DMS 273 (cell line): ENCODE data around the gene CMIP.

Experiments
- DNase-seq: peaks from one replicate; lab custom pipeline; 2025; ENCODE audit not compliant: unreplicated experiment; lab: John Stamatoyannopoulos, UW

The CMIP gene

DNA sequence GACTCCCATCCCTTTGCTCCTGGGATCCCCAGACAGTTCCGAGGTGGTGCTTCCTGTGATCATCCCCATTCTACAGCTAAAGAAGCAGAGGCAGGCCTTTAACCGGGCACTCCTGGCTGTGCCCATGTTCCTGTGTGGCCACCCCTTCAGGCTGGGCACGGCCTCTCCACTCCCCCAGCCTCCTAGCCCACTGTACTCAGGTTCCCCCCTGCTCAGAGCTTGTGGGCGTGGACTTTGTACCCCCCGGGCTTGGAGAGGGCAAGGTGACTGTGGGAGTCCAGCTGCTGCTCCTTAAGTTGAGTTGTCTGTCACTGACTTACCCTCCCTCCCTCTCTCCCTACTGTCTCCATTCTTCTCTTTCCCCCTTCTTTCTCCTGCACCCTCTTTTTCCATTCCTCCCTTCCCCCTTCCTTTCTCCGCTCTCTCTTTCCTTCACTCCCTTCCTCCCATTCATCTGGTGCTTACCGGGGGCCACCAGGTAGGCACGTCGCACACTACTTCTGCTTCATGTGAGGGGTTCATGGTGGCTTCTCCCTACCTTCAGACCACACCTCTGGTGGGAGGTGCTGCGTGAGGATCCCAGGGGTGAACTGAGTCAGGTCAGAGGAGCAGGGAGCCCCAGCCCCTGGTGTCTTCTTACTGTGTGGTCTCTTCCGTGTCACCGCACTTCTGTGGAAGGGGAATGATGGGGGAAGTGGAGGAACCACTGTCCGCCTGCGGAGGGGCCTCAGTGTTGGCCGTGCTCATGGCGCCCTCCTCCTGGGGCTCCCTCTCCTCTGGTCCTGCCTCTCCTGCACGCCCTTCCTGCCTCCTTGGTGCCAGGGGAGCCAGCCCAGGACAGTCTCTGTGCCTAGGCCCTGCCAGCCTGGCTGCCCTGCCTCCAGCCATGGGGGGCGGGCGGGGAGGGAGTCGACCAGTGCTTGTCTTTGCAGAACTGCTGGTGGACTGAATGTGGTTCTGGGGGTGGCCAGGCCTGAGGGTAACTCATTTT lies 29.7 kb downstream of the CMIP start:
- DNase-seq: no peak

DNA sequence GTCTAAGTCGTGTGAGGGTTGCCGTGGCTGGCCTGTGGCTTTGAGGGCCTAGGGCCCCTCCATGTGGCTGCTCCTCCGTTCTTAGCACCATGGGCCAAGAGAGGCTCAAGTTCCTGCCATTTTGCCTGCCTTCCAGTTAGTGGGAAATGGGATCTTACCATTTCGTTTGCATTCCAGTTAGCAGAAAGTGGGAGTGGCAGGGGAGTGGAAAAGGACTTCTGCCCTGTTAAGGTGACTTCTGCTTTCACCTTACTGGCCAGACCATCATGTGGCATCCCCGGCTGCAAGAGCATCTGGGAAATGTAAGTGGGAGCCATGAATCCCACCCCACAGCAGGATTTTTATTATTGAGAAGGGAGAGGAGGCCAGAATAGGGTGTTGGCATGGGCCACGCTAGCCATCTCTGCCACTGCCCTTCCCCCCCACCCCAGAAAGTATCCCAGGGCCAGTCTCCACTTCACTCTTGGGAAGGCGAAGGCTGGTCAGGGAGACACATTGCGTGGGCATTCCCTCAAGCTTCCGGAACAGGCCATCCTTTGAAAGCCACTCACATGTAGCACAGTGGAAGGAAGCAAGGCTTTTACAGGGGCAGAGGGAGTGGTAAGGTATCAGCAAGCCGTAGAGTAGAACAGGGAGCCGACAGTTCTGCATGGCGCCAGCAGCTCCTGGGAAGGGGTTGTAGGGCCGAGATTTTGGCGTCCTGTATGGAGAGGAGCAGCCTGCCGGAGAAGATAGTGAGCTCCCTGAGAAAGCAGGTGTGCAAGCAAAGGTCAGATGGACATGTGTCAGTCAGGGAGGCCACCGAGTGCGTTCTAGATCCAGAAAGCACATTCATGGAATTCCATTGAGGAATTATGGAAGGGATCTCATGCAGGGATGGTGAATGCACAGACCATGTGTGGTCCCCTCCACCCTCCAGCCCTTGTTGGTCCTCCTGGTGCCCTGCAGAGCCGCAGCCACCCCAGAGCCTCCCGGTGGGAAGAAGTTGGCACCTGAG lies 33.4 kb downstream of the CMIP start:
- DNase-seq: no peak

DNA sequence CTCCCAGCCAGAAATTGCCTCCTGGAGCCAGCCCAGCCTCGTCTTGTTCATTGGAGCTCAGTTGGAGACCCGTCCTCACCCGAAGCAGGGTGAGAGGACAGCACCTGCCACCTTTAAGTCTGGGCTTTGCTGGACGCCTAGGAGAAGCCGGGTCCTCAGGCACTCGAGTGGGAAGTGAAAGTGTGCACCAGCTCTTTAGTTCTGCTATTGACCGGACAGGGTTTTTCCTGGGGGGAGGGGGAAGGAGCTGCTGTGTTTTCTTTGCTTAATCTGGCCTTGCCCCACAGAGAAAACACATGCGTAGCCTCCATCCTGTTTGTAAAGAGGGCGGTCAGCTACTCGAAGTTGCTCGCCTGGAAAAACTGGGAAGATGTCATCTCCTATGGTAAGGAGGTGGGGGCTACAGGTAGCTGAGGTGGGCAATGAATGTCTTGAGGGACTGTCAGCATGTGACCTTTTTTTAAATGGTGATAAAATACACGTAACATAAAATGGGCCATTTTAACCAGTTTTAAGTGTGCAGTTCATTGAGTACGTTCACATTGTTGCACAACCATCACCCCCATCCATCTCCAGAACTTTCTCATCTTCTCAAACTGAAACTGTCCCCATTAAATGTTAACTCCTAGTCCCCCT lies 34.4 kb downstream of the CMIP start:
- no peak for DNase-seq

DNA sequence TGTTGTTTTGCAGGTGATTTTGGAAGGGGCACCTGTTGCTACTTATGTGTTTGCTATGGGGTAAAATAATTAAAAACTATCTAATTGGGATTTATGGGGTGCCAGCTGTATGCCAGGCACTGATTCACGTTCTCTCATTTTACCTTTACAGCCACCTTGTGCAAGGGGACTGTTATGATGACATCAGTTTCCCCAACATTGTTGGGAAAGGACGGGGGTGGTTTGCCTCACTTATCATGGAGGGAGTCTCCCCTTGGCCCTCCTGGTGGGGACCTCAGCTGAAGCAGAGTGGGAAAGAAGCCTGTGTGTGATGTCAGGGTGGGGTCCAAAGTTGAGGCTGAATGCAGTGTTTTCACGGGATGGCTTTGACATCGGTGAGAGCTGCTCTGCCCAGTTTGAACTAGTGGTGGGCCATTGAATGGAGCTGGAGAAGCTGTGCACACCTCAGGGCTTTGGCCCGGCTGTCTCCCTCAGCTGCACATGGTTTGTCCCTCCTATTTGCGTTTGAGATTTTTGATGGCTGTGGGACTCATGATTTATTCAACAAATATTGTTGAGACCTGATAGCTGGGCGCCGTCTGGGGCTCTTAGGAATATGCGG lies 36.1 kb downstream of the CMIP start:
- no peak for DNase-seq

DNA sequence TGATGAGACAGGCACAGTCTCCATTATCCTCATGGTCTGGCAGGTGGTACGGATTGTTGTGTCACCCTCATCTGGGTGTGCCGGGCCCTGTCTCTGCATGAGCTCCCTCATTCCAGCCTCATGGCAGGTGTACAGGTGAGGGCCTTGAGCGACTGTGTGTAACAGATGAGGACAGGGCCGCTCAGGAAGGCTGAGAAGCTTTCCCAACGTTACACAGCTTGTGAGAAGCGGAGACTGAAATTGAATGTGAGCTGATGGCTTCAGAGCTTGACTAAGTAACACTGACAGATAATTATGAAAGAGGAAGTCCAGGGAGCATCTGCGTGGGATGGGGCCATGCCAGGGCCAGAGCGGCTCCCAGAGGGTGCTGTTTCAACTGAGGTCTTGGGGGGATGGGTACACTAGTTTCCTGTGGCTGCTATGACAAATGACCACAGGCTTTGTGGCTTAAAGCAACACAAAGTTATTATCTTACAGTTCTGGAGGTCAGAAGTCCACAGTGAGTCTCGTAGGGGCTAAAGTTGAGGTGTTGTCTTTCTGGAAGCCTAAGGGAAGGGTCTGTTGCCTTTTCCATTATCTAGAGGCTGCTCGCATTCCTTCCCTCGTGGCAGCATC lies 36.7 kb downstream of the CMIP start:
- no peak for DNase-seq

DNA sequence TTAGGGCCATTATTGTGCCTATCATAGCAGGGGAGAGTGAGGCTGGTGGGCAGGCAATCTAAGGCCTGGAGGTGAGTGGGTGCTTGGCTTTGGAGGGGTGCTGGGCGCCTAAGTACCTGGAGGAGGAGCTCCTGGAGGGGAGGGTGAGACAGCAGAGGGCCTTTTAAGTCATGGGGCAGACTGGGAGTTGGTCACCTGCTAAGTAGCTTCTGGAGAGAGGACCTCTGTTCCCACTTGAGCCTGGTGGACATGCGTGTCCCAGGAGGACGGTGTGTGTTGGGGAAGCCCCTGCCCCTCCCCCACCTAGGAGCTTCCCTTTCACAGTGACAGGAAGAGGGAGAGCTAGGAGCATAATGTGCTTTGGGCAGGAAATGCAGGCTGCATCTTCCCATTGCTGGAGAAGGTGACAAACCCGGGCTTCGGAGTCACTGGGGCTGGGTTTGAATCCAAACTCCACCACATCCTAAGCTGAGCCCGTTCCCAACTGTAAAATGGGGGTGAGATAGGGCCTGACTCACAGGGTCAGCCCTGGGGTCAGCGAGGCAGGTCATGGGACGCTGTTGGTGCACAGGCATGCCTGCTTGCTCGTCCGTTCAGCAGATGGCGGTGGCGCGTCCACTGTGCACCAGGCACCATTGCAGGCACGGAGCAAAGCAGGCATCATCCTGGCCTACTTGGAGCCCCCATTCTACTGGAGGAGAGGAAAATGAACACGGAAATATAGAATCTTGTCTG lies 37.9 kb downstream of the CMIP start:
- DNase-seq: no peak

DNA sequence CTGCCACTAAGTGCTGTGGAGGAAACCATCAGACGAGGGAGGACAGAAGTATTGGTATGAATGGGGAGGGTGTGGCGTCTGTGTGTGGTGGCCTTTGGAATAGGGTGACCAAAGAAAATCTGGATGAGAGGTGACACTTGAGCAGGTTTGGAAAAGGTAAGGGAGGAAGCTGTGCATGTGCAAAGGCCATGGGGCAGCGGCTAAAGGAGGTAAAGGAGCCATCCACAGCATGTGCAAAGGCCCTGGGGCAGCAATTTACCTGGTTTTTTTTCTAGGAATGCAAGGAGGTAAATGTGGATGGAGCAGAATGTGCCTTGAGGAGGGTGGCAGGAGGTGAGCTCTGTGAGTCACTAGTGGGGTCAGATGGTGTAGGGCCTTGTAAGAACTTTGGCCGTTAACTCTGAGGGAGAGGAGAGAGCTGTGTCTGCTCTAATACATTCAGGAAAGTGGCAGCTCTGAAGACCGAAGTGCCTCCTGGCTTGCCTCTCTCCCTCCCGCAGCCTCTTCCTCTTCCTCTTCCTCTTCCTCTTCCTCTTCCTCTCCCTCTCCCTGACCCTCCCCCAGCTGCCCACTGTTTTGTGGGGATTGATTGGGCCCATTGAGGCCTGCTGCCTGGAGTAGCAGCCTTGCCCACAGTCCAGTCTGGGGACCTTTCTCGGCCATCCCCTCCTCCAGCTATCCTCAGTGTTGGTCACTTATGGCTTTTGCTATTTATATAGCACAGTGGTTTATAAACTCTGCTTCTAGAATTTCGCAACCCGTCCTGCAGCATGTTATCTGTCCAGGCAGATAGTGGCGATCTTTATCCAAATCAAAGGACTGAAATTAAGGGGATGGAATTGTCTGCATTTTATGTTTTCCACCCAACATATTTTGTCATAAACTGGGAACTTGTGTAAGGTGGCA lies 38.7 kb downstream of the CMIP start:
- DNase-seq: no peak

DNA sequence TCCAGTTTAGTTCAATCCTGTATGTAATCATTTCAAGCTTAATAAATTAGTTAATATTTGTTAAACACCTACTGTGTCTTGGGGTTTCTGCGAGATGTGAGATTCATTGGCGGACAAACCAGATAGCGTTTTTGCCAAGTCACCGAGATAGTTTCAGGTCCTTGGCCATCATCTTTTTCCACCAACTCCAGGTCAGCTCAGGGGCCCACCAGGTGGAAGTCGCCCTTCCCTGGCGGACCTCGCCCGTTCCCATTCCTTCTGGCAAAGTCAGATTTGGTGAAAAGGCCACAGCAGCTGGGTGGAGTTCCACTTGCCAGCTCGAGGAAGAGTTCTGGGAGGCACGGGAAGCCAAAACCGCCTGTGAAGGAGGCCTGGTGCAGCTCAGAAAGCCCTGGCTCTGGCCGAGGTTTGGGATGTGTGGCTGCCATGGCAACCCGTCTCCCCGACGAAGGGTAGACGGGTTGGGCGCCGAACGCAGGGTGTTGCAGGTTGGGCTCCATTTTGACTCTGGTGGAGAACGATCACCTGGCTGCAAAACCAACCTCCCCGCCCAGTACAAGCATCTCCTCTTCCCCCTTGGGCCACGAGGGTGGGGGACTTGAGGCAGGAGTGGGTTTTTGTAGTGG lies 39.5 kb downstream of the CMIP start:
- DNase-seq: no peak

DNA sequence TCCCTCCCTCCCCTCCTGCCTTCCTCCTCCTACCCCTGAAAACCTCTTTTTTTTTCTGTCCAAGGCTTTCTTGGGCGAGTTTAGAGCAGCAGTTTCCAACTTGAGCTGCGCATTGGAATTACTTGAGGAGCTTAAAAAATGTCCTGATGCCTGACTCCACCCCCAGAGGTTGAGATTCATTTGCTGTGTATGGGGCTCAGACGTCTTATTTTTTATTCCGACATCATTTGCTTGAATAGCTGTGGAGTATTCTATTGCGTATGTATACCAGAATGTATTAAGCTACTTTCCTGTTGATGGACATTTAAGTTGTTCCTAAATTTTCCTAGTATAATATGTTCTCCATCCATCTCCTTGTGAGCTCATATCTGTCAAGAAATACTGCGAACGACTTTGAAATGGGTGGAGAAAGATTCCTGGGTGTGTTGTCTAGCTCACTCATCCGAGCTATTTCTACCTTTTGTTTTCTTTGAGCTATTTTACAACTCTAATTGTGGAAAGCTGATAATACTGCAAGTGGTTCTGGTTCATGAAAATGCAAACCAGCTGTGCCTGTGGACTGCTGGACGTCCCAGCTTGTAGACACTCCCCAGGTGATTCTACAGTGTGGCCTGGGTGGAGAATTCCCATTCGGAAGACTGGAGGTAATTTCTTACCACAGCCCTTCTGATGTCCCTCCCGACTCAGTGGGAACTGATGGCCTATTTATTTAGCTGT lies 40.5 kb downstream of the CMIP start:
- no peak for DNase-seq

DNA sequence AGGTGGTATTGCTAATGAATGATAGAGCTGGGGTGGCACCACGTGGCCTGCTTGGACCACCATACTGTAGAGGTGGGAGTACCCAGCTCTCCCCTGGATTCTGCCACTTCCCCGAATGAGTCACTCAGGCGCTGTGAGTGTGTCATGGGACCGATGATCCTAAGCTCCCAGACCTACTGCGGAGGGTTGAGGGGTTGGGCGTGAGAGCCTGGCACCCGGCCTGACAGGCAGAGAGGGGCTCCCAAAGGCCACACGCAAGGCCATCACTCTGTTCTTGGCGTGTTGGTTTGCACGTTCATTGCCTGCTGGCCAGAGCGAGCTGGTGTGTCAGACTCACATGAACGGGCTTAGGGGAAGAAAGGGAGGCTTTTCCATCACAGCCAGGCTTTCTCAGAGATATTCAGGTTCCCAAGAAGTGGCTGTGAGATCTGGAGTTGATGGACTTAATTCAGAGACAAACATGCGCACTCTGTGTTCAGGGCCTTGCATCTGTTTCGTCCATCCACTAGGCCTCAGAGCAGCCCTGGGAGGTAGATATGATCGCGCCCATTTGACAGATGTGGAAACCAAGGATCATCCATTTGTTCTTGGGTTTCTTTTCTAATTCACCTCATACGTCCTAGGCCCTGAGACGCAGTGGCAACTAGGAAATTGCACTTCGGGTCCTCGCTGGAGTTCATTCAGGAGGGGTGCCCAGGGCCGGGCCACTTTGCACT lies 41.4 kb downstream of the CMIP start:
- no peak for DNase-seq

DNA sequence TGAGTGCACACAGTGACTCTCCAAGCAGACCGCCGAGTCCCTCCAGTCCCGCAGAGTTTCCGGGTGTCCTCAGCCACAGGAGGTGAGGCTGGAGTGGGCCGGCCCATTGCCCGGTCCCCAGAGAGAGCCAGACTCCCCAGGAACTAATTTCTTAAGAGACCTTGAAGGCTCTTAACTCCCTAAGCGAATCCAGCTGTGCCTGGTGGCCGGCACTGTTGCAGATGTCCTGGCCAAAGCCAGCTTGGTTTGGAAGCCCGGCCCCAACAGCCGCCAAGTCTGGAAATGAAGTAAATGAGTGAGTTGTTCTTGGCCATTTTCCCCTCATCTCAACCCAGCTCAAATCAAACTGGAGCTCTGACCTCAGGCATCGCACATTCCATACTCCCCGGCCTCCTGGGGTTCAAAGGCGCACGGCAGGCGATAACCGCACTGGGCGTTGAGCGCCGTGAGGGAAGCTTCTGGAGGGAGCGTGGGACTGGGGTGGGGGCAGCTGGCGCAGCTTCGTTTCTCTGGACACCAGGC lies 42.0 kb downstream of the CMIP start:
- DNase-seq: no peak

DNA sequence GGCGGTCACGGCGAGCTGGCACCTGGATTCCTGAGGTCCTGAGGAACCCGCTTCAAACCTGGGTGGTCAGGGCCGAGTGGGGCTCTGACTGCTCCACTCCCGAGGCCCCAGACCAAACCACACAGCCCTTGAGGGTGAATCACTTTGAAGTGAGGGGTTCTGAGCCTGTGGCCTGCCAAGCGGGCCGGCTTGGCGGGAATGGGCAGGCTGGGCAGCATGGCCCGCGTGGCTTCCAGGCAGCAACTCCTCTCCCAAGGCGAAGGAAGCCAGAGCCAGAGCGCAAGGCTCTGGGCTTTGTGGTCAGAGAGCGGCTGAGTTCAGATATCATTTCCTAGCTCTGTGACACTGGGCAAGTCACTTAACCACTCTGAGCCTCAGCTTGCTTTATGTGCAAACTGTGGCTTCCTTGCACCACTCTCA lies 42.7 kb downstream of the CMIP start:
- no peak for DNase-seq

DNA sequence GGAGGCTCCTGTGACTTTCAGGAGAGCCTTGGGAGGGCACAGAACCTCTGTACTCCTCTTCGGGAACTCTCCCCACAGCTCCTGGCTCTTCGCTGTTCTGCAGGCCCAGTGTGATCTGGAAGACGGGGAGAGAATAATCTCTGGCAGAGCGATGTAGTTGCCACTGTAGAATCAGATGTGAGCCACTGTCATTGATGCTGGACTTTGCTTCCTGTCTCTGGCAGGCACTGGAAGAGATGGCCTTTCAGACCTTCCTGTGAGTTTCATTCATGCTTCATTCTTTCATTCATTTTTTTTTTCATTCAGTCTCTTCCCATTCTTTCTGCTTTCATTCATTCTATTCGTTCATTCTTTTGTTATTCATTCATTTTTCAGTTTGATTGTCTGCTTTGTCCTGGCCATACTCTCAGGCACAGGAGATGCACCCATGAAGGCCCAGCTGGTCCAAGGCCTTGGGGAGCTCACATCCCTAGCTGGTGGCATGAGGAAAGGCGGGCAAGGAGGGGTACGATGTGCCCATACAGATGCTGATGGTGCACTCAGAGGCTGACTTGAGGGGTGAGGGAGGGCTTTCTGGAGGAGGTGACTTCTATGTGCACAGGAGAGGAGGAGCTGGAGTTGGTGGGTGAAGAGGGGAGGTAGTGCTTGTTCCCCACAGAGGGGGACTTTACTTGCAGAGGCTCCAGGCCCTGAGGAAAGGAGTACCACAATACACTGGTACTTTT lies 44.2 kb downstream of the CMIP start:
- DNase-seq: no peak

DNA sequence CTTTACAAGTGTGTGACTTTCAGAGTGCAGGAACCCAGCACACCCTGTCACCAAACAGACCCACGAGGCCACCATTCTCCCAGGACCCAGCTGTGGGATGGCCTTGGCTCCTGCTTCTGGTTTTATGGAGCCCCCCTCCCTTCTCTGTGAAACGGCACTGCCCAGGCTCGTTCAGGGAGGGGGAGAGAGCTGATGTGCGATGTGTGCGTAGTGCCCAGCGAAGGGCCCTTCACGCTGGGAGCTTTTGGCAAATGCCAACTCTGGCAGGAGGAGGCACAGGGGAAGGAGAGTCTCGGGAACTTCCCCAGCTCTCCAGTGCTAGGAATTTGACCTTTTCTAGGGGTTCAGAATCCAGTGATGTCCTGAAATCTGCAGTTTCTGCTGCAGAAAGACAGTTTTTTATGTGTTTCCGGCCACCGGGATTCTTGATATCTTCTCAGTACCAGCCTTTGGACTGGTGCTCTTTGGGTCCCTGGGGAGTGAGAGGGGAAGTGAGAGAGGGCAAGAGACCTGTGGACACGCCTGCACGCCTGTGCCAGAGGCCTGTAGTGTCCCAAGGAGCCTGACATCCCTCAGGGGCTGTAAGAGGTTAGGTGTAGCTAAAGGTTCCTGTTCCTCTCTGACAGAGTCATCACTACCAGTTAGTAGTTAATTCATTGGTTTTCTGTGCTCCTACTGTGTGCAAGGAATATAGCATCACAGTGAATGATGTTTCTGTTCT lies 45.1 kb downstream of the CMIP start:
- DNase-seq: no peak

DNA sequence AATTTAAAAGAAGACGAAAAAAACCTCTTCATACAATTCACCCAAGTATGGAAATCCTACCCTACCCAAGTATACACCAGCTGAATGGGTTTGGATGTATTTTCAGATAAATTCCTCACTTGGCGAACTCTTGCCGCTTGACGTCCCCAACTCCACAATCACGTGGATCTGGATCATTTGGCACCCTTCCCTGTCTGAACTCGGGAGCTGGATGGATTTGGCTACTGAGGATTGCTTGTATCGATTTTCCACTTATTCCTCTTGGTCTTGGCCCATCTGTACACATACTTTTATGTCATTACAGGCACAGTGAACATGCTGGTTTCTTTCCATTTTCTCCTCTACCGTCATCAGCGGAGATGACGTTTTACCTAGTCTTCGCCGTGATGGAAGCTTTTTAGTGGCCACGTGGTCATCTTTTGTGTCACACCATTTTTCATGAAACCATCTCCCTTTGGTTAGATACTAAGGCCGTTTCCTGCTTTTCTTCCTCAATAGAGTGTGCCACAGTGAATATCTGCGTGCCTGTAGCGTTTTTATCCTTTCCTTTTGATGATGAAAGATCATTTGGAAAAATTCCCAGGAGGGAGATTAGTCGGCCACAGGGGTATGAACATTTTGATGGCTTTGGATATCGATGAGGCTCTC lies 47.1 kb downstream of the CMIP start:
- no peak for DNase-seq
